NOMO-1 treated with dmso at 0.1 percent for 144 hours (cell line): ENCODE measurements around the gene ZFR.
A peak's percentile ranks its signal among the peaks of the same experiment; 100 is the strongest.
"Not testable (repeated sequence)": the region's sequence is repeated elsewhere in the genome, so short reads cannot be mapped to it uniquely, and the experiment has no call there.

Source experiments
- DNase-seq: peaks from one replicate; lab custom pipeline; 2025; ENCODE audit not compliant: unreplicated experiment; lab: John Stamatoyannopoulos, UW

ZFR gene

DNA sequence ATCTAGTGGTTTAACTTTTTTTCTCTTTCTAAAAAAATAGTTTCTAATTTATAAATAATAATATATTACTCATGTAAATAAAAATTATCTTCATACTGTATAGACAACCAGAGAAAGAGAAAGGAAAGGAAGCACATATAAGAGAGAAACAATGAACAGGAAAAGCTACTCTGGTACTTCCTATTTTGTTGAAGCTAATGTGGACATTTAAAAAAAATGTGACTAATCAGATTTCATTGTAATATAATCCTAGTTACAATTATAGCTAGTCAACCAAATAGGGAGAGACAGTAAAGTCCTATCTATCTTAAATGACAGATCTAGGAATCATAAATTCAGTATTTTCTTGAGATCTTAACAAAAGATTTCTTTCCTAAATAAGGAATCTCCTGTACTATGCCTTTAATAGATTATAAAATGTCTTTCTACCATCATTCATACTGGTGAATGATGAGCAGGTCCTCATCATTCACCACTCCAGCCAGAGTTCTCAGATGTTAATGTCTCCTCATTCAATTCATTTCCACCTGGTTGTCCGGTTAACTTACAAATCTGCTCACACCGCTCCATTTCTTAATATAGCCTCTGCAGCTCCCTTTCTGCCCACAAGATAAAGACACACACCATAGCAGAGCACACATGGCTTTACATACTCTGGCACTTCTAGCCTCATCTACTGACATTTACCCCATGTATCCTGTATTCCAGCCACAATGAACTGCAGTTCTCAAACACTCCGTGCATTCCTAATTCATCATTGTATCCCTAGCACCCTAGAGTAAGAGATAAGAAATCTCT lies 30.9 kb downstream of the ZFR start:
- DNase-seq: no peak

DNA sequence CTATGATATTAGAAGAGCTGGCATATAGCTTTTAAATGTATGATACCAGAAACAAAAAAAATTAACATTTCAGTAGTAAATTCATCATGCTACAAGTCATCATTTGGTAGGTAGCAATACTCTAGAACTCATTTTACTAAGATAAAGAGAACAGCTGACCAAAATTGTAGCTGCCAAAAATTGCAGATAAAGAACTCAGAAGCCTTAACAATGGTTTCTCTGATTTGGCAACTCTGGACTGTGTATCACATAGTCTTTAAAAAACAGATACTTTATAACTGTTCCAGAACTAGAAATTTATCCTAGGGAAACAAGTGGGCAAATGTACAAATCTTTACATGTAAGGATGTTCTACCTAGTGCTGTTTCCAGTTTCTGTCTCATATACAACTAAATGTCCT lies 33.9 kb downstream of the ZFR start:
- no peak for DNase-seq

DNA sequence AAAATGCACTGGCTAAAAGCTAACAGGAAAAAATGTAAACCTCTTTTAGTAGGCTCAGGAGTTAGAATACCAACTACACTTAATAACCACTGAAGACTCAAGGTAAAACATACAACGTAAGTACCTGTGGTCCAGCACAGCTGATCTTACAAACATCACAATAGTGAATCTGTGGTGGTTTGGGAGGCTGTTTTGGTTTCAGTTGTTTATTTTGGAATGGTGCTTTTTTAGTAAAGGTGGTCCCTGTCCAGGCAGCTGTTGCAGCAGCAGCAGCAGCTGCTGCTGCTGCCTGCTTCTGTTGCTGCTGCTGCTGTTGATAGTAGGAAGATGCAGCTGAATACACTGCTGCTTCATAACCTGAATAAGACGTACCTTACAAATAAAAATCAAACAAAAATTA lies 37.9 kb downstream of the ZFR start:
- DNase-seq: no peak

DNA sequence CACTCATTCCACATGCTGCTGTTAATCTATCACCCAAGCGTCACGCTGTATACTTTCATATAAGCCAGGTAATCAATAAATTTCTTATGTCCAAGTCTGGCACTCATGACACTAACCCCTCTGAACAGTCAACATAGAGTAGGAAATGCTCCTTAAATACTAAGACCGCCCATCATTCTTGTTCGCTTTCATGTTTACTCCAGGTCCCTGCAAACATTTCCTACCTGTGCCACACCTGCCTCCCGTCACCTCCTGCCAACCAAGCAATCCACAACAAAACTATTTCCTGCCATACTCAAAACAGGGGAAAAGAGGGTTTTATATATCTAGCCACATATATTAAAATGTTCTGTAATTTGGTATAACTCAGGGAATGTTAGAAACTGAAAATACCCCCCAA lies 39.0 kb downstream of the ZFR start:
- DNase-seq: no peak

DNA sequence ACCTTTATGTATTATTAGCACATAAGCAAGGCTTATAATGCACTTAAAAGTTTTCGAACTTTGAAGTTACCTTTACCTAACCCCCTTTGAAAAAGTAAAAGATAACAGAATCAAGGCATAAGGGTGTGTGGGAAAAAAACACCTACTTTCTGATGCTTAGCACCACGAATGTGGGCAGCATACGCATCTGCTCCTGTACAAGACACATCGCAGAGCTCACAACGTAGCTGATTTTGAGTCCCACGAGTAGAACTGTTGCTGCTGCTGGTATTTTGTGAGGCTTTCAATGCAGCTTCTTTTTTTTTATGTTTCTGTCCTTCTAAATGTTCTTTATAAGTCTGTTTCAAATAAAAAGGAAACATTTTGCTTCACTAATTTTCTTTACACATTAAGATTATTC lies 40.8 kb downstream of the ZFR start:
- DNase-seq: no peak

DNA sequence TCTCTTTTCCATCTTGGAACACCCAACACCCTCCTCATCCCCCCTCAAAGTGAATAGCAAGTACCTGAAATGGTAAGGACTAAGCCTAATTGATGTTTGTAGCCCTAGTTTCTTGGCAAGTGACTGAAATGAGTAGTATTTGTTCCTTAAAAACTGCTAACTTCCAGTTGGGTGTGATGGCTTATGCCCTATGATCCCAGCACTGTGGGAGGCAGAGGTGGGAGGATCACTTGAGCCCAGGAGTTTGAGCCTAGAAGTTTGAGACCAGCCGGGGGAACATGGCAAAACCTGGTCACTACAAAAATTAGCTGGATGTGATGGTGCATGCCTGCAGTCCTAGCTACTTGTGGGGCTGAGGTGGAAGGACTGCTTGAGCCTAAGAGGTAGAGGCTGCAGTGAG lies 44.1 kb downstream of the ZFR start:
- DNase-seq: no peak

DNA sequence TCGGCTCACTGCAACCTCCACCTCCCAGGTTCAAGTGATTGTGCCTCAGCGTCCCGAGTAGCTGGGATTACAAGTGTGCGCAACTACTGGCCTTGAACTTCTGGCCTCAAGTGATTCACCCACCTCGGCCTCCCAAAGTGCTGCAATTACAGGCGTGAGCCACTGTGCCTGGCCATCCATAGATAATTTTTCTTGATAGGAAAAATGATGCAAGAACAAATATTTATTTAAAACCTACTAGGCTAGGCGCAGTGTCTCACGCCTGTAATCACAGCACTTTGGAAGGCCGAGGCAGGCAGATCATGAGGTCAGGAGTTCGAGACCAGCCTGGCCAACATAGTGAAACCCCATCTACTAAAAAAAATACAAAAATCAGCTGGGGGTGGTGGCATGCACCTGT lies 45.8 kb downstream of the ZFR start:
- DNase-seq: not testable (repeated sequence)

DNA sequence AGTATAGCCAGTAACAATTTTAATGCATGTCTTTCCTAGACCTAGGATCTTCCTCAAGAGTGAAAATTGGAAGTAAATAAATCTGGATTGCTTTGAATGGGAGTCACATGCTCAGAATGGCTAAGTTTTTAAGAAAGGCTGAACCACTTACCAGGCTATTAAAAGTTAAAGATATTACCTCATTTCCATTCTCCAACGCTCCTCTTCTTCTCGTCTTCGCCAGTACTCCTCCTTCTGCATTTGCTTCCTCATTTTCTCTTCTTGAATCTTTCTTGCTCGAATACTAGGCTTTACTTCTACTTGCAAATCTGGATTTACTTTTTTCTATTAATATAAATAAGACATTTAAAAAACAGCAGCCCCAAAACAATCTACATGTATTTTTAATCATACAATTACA lies 49.6 kb downstream of the ZFR start:
- DNase-seq: peak; percentile 95

DNA sequence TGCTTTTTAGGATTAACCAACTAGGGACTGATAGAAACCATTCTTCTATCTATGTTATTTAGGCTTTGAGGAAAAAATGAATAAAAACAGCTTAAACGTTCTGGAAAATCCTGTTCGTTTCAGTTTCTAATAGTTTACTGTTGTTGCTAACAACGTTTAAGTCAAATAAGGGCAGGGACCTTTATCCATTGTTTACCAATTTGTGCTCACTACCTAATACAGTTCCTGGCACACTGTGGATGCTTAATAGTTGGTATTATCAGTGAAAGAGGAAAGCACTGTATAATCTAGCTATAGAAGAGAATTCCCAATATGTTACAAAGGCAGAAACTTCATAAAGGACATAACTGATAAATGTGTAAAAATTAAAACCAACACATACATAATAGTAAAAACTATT lies 52.5 kb downstream of the ZFR start:
- no peak for DNase-seq

DNA sequence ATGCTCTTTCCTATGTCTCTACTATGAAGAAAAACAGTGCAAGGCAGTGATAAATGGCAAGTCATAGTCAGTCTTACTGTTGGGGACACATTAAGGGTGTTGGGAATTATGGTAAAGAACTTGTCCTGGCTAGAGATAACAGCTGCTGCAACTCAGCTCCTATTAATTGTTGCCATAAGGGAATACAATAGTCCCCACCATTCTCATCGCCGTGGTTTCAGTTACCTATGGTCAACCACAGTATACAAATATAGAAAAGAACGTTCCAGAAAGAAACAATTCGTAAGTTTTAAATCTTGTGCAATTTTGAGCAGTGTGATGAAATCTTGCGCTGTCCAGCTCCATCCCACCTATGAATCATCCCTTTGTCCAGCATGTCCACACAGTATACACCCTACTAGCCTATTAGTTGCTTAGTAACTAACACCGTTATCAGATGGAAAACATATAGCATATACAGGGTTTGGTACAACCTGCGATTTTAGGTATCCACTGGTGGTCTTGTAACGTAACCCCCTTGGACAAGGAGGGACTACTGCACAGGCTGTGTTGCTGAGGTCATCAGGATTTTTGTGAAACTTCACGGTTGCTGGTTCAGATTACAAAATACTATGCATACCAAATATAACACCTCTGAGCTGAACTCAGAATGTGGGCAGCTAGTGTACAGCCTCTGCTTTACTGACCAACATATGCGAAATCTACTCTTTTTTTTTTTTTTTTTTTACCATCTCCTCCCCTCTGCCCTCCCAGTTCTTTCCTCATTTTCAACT lies 53.5 kb downstream of the ZFR start:
- DNase-seq: peak; percentile 82

DNA sequence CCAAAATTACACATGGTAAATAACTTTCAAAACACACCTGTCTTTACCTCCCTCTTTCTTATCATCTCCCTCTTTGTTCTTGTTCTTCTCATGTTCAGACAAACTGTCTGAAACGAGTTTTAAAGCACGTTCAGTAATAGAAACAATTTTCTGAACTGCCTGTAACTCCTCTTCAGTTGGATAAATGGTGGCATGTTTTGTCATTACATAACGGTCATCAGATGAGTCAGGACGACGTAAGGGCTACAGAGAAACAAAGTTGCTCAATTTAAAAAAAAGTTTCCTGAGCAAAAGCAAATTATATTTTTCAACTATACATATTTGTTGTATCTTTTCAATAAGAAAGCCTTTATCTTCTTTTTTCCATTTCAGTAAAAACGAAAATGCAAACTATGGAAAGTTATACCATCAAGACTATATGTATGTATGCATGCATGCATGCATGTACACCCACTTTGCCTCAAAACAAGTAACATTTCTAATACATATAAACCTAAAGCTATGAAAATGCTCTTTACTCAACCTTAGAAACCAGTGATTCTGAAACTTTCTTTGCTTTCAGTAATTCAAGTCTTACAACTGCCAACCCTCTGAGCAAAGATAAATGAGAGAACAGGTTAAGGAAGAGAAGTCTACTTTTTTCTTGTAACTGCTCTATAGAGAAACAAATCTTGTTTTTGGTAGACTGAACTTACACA lies 56.0 kb downstream of the ZFR start:
- peak; percentile 60 for DNase-seq

DNA sequence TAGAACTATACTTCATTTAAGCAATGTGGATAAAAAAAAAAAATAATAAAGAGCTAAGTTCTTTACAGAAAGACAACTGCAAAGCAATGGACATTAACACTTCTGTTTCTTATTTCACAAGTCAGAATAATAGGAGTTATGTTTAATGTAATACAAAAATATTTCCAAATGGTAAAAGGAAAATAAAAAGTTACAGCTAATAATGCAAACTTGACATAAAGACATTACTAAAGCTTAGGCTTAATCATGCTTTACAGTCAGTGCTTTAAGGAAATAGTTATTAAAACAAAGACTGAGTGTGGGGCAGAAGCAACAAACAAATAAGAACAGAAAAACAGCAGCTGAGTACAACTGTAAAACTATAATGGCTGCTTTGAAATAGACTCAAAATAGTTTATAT lies 56.7 kb downstream of the ZFR start:
- DNase-seq: no peak

DNA sequence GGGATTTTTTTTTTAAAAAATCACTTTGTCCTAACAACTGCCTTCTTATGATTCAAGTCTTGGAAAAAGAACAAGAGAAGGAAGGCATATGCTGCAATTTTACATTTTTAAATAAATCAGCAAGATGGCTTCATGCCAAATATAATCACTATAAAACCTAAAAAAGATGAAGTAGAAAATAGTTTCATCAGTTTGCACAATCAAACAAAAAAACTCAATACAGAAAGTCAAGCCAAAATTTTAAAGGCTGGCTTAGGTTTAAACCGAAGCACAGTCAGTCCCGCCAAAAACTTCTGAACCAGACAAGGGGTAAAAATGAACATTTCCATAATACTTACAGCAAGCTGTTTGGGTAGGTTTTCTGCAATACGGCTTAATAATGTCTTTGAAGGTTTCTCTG lies 57.3 kb downstream of the ZFR start:
- DNase-seq: no peak

DNA sequence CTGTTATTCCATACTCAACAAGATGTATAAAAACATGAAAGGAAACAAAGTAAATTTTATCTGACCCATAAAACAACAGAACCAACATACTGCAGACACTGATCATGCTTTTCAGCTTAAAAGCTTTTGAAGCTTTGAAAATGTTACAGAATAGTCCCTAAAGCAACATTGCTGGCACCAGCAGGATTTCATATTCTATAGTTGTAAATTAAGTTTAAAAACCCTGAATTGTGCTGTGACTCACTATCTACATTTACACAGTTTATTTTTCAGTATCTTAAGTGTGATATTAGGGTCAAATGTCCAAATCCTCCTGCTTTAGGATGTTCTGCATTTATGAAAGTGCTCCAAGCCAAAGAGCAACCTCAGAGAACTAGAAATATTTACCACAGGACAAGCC lies 59.9 kb downstream of the ZFR start:
- DNase-seq: no peak

DNA sequence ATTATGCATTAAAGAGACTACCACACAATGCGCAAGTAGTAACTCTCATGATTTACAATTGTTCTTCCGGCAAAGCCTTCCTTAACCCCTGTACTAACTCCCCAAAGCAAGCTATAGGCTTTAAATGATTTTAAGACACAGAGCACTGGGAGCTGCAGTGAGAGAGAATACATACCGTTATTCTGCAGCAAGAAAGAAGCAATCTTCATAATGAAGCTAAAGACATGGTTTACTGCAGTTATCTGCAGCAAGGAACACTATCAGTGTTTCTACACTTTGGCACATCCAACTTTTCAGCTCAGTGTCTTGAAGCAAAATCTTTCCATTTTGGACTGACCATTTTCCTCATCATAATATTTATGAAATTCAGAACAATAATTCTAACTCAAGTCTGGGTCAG lies 61.0 kb downstream of the ZFR start:
- DNase-seq: no peak

DNA sequence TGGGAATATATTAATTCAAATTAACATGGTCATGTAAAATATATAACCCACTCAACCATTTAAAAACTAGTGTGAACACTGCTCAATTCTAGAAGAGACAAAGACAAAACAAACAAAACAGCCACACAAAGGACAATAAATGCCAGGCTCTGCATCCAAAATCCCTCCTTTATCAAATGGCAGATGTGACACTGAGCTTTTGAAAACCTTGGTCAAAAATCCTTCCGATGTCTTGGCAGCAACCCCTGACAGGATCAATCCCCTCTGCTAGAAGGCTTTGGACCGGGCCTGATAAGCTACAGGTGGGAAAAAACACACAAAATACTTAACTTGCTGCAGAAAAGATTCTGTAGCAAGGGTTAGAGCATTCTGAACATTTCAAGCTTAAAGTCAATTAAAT lies 61.5 kb downstream of the ZFR start:
- DNase-seq: no peak

DNA sequence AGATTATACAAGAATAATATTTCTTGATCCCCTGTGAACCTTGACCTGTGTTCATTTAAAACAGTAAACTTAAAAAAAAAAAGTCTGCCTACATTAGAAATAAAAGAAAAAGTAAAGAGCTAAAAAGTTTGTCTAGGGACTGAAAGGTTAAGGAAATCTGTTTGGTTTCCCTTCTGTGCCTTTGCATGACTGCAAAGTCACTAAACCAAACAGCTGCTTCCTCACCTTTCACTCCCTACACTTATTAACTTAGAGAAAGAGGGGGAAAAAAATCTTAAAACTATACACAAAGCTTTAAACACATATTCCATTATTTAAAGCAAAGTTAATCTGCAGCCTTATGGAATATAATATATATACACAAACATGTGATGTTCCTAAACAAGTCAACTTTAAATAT lies 65.1 kb downstream of the ZFR start:
- DNase-seq: no peak

DNA sequence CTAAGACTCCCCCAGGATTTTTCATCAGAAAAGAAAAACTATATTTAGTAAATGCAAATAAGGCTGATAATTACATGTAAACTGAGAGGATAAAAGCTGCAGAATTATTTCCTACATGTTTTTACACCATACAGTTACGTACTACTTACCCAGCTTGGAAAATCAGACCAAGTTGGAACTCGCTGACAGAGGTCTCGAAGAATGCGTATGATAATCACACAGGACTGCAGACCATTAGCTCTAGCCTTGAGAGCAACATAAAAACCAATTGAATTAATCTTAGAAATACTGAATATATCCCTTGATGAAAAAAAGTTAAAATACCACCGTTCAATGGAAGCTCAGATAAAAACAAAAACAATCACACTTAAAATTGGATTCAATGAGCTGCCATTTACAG lies 65.6 kb downstream of the ZFR start:
- no peak for DNase-seq

DNA sequence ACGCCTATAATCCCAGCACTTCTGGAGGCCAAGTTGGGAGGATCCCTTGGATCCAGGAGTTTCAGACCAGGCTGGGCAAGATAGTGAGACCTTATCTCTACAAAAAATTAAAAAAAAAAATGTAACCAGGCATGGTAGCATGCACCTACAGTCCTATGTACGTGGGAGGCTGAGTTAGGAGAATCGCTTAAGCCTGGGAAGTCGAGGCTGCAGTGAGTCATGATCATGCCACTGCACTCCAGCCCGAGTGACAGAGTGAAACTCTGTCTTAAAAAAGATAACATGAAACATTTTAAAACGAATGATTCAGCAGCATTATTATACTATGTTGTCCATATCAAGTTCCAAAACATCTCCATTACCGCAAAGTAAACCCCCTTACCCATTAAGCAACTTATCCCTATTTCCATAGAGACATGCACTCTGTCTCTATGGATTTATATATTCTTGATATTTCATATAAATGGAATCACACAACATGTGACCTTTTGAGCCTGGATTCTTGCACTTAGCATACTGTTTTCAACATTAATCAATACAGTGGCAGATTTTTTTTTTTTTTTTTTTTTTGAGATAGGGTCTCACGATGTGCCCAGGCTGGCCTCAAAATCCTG lies 74.9 kb downstream of the ZFR start:
- DNase-seq: no peak

DNA sequence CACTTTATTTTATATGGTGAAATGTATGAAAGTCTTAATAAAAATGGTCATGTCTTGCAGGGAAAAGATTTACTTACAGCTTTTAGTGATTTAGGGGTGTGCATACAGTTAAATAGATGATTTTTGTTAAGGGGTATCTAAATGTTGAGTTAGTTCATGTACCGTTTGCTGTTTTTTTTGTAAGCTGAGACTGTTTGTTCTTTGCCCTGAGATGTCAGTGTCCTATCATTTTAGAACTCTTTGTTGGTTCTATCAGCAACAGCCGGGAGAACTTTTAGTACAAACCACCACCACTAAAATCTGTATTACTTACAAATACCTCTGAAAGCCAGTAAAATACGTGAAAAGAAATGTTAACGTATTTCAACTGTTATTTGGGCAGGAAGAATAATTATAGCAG lies 75.5 kb downstream of the ZFR start:
- DNase-seq: no peak

DNA sequence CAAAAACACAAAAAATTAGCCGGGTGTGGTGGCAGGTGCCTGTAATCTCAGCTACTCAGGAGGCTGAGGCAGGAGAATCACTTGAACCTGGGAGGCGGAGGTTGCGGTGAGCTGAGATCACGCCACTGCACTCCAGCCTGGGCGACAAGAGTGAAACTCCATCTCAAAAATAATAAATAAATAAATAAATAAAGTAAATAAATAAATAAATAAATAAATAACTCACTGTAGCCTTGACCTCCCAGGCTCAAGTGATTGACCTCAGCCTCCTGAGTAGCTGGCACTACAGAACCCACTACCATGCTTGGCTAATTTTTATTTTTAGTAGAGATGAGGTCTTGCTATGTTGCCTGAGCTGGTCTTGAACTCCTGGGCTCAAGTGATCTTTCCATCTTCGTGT lies 77.3 kb downstream of the ZFR start:
- not testable (repeated sequence) for DNase-seq

DNA sequence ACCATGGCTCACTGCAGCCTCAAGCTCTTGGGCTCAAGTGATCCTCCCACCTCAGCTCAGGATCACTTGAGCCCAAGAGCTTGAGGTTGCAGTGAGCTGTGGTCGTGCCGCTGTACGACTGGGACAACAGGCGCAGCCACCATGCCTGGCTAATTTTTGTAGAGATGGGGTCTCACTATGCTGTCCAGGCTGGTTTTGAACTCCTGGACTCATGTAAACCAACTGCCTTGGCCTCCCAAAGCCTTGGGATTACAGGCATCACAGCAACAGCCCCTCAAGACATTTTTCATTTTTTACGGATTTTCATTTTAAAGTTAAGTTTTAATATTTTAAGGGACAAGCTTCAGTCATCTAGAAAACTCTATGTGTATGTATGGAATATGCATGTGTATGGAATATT lies 78.9 kb downstream of the ZFR start:
- no peak for DNase-seq
